PC-9 (cell line): Measurements from ENCODE around the gene PTDSS2. TPM values are rescaled to one million over a fixed set of nuclear protein-coding genes. Genes with fewer than 3 reads are reported as not detected.

Experiments used
- BruUV-seq: library from RNA; stranded (reverse); fragments of 400-500 nt; replicated peaks from 2 replicates; lab custom pipeline; 2021; lab: Mats Ljungman, UMichigan
- CTCF ChIA-PET: fragments of 300-600 bp; sonication (Branson Sonifier 250); formaldehyde crosslinking; loops from one replicate; lab custom pipeline; 2022; ENCODE audit warnings: antibody characterized with exemption; lab: Charles Lee
- POLR2A ChIA-PET: fragments of 300-600 bp; sonication (Branson Sonifier 250); formaldehyde crosslinking; loops from one replicate; lab custom pipeline; 2022; ENCODE audit warnings: antibody characterized with exemption; ENCODE audit not compliant: unreplicated experiment; lab: Charles Lee
- DNase-seq, 2 experiments: peaks; one replicate each; pipeline versions ENCODE4 v3.0.0 to v3.0.0-alpha.2; 2015 to 2022; ENCODE audit warnings: mixed read lengths in 1 of 2
- H2AFZ ChIP-seq: fragments of 200-600 bp; sonication (generic); 2 replicates; pipeline ENCODE4 v1.8.1; 2017; ENCODE audit warnings: antibody characterized with exemption
- H3F3A ChIP-seq: fragments of 200-600 bp; sonication (generic); 2 replicates; pipeline ENCODE4 v1.8.1; 2017; ENCODE audit warnings: antibody characterized with exemption, mild to moderate bottlenecking, low read depth; ENCODE audit not compliant: insufficient read depth
- H3K27ac ChIP-seq: fragments of 200-600 bp; sonication (generic); 2 replicates; pipeline ENCODE4 v1.6.1; 2016; ENCODE audit warnings: mixed run types
- H3K27me3 ChIP-seq: fragments of 200-600 bp; sonication (generic); 2 replicates; pipeline ENCODE4 v1.6.1; 2016; ENCODE audit warnings: low read depth, mixed run types; ENCODE audit not compliant: insufficient read depth
- H3K36me3 ChIP-seq: fragments of 200-600 bp; sonication (generic); 2 replicates; pipeline ENCODE4 v1.6.1; 2016; ENCODE audit warnings: low read depth, mixed run types
- H3K4me1 ChIP-seq: fragments of 200-600 bp; sonication (generic); replicated peaks from 2 replicates; pipeline ENCODE4 v1.6.1; 2016; ENCODE audit warnings: mixed run types; ENCODE audit not compliant: insufficient read depth
- H3K4me2 ChIP-seq: fragments of 200-600 bp; sonication (generic); 2 replicates; pipeline ENCODE4 v1.6.1; 2017; ENCODE audit warnings: mixed run types
- H3K4me3 ChIP-seq: fragments of 200-600 bp; sonication (generic); 2 replicates; pipeline ENCODE4 v1.6.1; 2016; ENCODE audit warnings: mixed run types
- H3K79me2 ChIP-seq: fragments of 200-600 bp; sonication (generic); 2 replicates; pipeline ENCODE4 v1.6.1; 2017; ENCODE audit warnings: low read depth, mixed run types
- H3K9me2 ChIP-seq: fragments of 200-600 bp; sonication (generic); 2 replicates; pipeline ENCODE4 v1.8.1; 2017; ENCODE audit warnings: mild to moderate bottlenecking; ENCODE audit not compliant: insufficient read depth
- H3K9me3 ChIP-seq: fragments of 200-600 bp; sonication (generic); 2 replicates; pipeline ENCODE4 v1.8.1; 2016; ENCODE audit warnings: low read depth; ENCODE audit not compliant: insufficient read depth
- H4K20me1 ChIP-seq: fragments of 200-600 bp; sonication (generic); 2 replicates; pipeline ENCODE4 v1.8.1; 2017; ENCODE audit not compliant: insufficient read depth
- EZH2 ChIP-seq: fragments of 200-600 bp; sonication (generic); IDR thresholded peaks from 2 replicates; pipeline ENCODE4 v1.8.0; 2017; ENCODE audit warnings: antibody characterized with exemption, low read depth
- intact Hi-C: fragments of 100-400 bp; cut with micrococcal nuclease; formaldehyde crosslinking; loops from one replicate; pipeline ENCODE4 v1.10.0; 2022; ENCODE audit not compliant: unreplicated experiment
- total RNA-seq: library from RNA; stranded (reverse); gene quantifications from 2 replicates; pipeline ENCODE4 v1.2.3, GENCODE V29; 2021
- TF ChIP-seq, protein P1 (sequence below): fragments of 200-600 bp; sonication (generic); conservative IDR thresholded peaks from 2 replicates; pipeline ENCODE4 v1.6.1; 2017; ENCODE audit warnings: mixed run types, antibody characterized with exemption, mild to moderate bottlenecking, moderate library complexity

Gene PTDSS2
- total RNA-seq, 1 experiment from 2014 or later, result 32.5 TPM

- intact Hi-C loops, result loop anchor here (5.0 kb wide), 1 partner anchor 126 kb away; the partner anchor contains the start of gene PKP3
Observed at GRCh38 chr11:518463-519202, 68.6 kb downstream of the PTDSS2 start.

GRCh38 chr11:520428-521176 is 70.5 kb downstream of the PTDSS2 start:
- no peak for DNase-seq
- Histone ChIP-seq H3K4me1 (no peaks in the 10 kb centered on the region), H3K79me2 (no peaks in the 10 kb centered on the region), H3K9me2 (no peaks in the 10 kb centered on the region), H2AFZ (no peak overlapping the region), H3K9me3 (no peaks in the 10 kb centered on the region), H3F3A (no peaks in the 10 kb centered on the region), H3K27me3 (no peaks in the 10 kb centered on the region), H3K4me2 (no peak overlapping the region), H3K27ac (no peak overlapping the region), H3K36me3 (no peaks in the 10 kb centered on the region), H3K4me3 (no peak overlapping the region), H4K20me1 (no peaks in the 10 kb centered on the region)
- CTCF ChIA-PET, result interaction anchor here (0.7 kb wide), 1 partner anchor 1026 kb away, joined by 4 read pairs; no protein-coding TSS in a partner anchor
- intact Hi-C loops, result no loop called here
- POLR2A ChIA-PET, result no interaction called here
- no peak for TF ChIP-seq EZH2
- TF ChIP-seq, protein P1, sequence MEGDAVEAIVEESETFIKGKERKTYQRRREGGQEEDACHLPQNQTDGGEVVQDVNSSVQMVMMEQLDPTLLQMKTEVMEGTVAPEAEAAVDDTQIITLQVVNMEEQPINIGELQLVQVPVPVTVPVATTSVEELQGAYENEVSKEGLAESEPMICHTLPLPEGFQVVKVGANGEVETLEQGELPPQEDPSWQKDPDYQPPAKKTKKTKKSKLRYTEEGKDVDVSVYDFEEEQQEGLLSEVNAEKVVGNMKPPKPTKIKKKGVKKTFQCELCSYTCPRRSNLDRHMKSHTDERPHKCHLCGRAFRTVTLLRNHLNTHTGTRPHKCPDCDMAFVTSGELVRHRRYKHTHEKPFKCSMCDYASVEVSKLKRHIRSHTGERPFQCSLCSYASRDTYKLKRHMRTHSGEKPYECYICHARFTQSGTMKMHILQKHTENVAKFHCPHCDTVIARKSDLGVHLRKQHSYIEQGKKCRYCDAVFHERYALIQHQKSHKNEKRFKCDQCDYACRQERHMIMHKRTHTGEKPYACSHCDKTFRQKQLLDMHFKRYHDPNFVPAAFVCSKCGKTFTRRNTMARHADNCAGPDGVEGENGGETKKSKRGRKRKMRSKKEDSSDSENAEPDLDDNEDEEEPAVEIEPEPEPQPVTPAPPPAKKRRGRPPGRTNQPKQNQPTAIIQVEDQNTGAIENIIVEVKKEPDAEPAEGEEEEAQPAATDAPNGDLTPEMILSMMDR, result no peak
- no TSS peak for BruUV-seq

More at GRCh38 chr11:518463-519202, 68.6 kb downstream of the PTDSS2 start:
- Histone ChIP-seq H3K4me1 (no peaks in the 10 kb centered on the region), H3K9me3 (no peaks in the 10 kb centered on the region), H3K27ac (peak overlapping the region; percentile 71), H4K20me1 (no peaks in the 10 kb centered on the region), H3K36me3 (no peaks in the 10 kb centered on the region), H3K27me3 (no peaks in the 10 kb centered on the region), H3K9me2 (no peaks in the 10 kb centered on the region), H3K4me2 (peak overlapping the region; percentile 61), H3K79me2 (no peaks in the 10 kb centered on the region), H2AFZ (no peak overlapping the region), H3K4me3 (peak overlapping the region; percentile 32; the same call in 1 of the 2 replicates), H3F3A (no peaks in the 10 kb centered on the region)
- ChIA-PET POLR2A (no interaction called here), CTCF (interaction anchor here (0.6 kb wide), 2 partner anchors 259 to 620 kb away, joined by 4 to 11 read pairs; no protein-coding TSS in a partner anchor)
- BruUV-seq, result no TSS peak
- peak; percentile 88 to 92 for DNase-seq
- no peak for TF ChIP-seq EZH2
- TF ChIP-seq, protein P1, result peak; percentile 73

DNA sequence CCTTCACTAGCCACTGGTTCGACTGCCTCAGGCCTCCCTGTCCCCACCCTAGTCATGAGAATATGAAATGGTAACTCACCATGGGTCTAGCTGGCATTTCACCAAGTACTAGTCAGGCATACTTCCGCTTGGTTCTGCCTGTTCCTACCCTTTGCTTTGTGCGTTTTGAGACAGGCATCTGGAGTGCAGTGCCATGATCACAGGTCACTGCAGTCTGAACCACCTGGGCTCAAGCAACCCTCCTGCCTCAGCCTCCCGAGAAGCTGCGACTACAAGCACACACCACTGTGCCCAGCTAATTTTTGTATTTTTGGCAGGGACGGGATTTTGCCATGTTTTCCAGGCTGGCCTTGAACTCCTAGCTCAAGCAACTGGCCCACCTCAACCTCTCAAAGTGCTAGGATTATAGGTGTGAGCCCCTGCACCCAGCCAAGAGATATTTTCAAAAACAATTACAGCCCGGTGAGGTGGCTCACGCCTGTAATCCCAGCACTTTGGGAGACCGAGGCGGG is 71.2 kb downstream of the PTDSS2 start:
- ChIA-PET POLR2A (interaction anchor here (0.7 kb wide), 1 partner anchor 107 kb away, joined by 5 read pairs; the partner anchor contains the start of gene SIGIRR), CTCF (no interaction called here)
- Histone ChIP-seq H3K4me1 (no peaks in the 10 kb centered on the region), H3K27ac (no peak overlapping the region), H3K9me3 (no peaks in the 10 kb centered on the region), H3K9me2 (no peaks in the 10 kb centered on the region), H4K20me1 (no peaks in the 10 kb centered on the region), H3F3A (no peaks in the 10 kb centered on the region), H3K79me2 (no peaks in the 10 kb centered on the region), H2AFZ (no peak overlapping the region), H3K36me3 (no peaks in the 10 kb centered on the region), H3K27me3 (no peaks in the 10 kb centered on the region), H3K4me2 (no peak overlapping the region), H3K4me3 (no peak overlapping the region)
- intact Hi-C loops, result no loop called here
- BruUV-seq, result no TSS peak
- no peak for DNase-seq
- TF ChIP-seq, protein P1, result no peak
- no peak for TF ChIP-seq EZH2
